NCI-H187 treated with DMSO at 0.1 percent for 48 hours (cell line): Measurements from ENCODE around the gene BAZ2A.
A peak's percentile ranks its signal among the peaks of the same experiment; 100 is the strongest.
"Not testable (repeated sequence)": the region's sequence is repeated elsewhere in the genome, so short reads cannot be mapped to it uniquely, and the experiment has no call there.

ENCODE experiments used
- DNase-seq: peaks from one replicate; lab custom pipeline; 2025; lab: John Stamatoyannopoulos, UW

BAZ2A gene

DNA sequence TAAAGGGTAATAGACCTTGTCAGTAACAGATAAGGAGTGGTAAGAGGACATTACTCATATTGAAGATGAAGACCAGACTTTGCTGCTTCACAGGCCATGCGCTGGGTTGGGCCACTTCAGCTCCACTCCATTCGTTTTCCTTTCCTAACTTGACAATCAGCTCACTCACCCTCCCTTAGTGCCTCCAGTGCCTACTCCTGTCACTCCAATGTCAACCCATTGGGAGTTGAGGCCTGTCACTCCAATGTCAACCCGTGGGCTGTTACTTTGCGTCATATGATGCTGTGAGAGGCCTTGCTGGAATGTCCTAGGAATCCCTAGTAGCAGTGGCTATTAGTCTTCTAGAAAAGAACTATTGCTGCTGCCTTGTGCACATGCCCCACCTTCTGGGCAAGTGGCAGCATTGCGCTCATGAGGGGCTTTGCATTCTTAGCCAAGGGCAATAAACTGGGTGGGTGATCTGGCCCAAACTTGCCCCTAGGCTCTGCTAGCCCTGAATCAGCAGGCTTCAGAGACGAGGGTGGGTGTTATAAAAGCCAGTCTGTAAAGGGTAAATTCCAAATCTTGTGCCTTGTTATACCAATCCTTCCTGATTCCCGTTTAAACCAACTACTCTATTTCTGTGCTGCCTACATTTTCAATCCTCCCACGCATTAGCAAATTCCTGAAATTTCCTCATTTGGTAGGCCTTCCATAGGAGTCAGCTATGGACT, 36.1 kb downstream of the BAZ2A start:
- peak; percentile 22 for DNase-seq

DNA sequence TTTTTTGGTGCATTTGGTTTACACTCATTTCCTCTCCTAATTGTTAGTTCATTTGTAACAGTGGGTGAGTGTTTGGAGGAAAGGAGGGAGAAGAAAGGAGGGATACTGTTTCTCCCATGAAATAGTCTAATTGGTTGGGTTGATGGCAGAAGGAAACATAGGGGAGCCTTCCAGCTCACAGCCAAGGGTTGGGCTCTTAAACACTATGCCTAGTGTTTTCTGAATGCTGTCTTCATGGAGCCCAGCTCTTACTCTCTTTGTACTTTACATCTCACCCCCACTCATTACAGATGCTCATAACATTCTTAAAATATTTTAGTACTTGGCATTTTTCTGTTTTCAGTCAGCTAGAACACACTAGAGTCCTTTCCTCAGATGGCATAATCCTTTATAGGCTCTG, 38.2 kb downstream of the BAZ2A start:
- DNase-seq, result no peak

DNA sequence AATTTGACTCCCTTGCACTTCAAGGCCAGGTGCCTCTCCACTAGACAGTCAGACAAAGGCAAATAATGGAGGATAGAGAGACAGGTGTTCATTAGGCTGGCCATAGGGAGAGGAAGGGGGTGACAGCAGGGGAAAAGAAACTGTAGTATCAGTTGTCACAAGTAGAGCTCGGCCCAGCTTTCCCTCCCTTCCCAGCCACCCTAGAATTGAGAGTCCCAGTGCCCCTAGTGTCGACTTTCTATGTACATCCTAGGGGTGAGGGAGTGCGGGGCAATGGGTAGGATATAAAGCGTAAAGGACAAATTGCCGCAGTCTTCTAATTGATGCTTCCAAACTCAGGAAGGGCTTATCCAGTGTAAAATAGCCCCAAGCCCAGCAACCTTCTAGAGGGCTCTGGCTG, 39.0 kb downstream of the BAZ2A start:
- peak; percentile 97 for DNase-seq

DNA sequence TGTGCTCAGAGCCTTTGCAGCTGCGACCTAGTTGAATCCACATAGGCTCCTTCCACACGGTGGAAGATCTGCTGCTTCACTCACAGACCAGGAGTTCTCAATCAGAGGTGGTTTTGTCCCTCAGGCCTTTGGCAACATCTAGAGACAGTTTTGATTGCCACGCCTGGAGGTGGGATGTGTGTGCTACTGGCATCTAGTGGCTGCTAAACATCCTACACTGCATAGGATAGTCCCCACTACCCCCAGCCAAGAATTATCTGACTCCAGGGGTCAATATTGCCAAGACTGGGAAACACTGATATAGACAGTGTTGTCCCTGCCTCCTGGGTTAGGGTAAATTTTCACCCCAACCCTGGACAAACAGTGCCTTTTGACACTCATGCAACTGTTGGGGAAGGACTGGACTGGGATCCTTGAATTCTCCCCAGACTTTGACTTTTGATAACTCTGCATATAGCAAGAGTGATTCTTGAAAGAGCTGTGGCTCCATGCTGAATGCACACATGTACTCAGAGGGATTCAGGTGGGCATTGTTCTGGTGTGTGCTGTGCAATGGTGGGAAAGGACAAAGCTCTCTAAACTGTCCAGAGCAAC, 39.8 kb downstream of the BAZ2A start:
- DNase-seq, result peak; percentile 6

DNA sequence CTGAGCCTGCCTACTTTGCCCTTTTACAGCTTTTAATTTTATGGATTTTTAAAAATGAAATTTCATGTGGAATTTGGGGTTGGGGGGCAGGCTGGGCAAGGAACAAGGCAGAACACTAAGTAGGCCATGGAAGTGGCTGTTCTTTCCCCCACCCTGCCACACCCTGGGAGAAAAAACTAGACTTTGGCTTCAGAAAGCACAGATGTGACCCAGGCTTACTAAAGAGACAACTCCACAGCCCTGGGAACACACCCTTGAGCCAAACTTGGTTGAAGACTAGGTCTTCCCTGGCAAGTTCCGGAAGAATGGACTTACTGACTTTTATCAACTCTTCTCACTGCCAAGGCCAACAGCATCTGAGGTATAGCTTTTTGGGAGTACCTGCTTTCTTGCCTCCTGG, 40.3 kb downstream of the BAZ2A start:
- no peak for DNase-seq

DNA sequence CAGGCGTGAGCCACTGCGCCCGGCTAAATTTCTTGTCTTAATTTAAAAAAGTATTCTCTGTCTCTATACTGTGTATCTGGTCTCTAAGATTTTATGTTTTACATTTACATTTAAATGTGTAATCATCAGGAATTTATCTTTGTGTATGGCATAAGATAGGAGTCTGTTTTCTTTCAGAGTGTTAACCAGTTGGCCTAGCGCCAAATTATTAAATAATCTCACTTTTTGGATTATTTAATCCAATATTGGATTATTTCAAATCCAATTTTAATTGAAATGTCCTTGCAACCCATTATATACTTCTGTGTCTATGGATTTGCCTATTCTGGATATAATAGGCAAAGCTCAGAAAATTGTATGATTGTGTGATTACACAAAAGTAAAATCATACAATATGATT, 45.0 kb downstream of the BAZ2A start:
- DNase-seq, result no peak

DNA sequence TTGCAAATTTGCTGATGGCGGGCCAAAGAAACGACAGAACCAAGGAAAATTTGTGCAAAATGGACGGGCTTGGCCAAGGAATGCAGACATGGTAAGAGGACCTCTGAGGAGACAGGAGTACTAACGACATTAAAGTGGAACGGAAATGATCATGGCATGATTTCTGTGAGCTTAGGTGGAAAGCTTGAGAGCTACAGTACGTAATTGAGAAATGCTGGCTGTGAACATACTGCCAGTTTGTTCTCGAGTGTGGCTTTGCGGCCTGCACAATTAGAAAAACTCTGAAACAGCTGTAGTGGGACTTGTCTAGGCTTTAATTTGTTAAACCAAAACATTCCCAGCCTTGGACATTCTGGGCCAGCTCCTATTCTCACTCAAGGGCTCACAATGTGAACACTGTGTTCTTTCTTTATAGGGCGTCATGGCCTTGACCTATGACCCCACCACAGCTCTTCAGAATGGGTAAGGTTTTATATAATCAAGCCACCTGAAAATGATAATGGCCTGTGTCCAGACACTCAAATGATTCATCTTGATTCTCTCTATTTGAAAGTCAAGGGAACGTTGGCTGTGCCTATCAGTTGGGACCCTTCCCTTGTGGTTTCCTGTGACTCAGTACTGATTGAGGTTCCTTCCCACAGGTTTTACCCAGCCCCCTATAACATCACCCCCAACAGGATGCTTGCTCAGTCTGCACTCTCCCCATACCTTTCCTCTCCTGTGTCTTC, 48.5 kb downstream of the BAZ2A start:
- DNase-seq, result no peak

DNA sequence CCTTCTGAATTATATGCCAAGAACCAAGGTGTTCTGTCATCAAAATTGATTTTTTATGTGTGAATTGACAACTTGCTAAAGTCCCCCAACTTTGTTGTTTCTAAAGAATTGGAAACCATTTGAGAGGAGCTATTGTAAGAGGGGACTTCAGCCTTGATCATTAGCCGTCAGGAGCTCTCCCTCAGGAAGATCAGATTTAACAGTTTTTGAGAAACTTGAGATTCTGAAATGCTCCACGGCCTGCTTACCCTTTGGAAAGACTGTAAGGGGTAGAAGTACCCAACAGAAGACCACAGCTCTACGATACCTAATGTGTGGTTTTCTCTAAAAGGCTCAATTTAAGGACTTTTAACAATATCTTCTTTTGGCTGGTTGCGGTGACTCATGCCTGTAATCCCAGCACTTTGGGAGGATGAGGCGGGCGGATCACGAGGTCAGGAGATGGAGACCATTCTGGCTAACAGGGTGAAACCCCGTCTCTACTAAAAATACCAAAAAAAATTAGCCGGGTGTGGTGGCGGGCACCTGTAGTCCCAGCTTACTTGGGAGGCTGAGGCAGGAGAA, 51.1 kb downstream of the BAZ2A start:
- no peak for DNase-seq

DNA sequence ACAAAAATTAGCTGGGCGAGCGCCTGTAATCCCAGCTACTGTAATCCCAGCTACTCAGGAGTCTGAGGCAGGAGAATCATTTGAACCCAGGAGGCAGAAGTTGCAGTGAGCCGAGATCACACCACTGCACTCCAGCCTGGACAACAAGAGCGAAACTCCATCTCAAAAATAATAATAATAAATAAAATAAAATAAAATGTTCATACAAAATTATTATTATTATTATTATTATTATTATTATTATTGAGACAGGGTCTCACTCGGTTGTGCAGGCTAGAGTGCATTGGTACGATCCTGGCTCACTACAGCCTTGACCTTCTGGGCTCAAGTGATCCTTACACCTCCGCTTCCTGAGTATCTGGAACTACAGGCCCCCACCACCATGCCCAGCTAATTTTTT, 52.9 kb downstream of the BAZ2A start:
- DNase-seq, result not testable (repeated sequence)

DNA sequence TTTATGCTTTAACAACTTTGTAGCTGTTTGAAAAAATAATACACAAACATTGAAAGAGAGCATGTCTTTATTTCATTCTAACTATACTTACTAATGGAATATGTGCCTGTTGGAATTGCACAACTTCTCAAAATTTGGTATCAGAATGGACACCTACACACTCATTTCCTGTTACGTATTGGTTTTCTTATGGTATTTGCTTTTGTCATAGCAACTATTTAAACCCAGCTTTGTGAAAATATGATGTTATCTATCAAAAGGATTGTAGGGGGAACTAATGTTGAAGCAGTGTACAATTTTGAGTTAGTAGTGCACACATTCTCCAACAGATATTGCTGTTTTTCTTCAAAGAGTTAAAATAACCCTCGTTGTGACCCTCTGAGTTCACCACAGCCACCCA, 55.9 kb downstream of the BAZ2A start:
- no peak for DNase-seq

DNA sequence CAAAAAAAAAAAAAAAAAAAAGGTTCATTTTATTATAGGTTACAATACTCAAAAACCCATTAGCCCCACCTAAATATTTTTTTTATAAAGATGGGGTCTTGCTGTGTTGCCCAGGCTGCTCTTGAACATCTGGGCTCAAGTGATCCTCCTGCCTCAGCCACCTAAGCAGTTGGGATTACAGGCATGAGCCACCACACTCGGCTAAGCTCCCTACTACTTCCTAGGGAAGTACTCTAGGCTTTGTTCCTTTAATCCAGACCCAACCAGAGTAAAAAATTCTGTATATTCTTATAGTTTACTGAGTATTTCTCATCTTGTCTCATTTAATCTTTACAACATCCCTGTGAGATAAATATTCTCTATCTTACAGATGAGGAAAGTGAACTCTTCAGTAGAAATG, 57.8 kb downstream of the BAZ2A start:
- DNase-seq, result no peak

DNA sequence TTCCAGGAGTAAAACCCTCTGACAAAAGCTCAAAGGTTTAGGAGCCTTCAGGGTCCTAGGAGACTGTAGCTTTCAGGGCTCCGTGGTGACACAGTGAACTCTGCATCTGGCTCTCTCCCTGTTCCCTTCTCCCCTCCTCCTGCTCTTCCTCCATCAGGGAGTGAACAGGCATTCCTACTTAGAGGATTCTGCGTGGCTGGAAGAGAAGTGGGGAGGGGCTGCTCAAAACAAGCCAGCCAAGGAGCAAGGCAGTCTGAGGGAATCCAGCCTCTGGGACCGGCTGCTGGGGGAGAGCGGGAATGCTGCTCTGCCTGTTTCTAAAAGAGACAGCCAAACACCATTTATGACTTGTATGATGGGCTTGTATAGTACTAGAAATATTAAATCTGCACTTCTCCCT, 59.0 kb downstream of the BAZ2A start:
- DNase-seq, result no peak

DNA sequence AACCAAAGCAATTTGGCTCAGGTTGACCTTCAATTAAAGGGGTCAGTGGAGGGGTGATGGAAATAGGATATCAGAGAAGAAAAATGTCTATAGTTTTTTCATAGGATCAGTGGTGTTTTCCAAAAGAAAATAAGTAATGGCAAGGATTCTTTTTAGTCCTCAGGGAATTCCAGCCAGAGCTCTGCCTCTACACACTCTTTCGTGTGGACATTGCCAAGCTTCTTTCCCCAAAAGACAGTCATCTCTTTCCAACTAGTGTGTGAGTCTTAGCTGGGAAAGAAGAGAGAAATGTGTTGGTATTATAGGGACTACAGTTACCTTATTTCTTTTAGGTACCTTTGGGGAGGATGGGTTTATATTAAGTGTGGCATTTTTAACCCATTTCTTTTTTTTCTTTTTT, 62.0 kb downstream of the BAZ2A start:
- no peak for DNase-seq

DNA sequence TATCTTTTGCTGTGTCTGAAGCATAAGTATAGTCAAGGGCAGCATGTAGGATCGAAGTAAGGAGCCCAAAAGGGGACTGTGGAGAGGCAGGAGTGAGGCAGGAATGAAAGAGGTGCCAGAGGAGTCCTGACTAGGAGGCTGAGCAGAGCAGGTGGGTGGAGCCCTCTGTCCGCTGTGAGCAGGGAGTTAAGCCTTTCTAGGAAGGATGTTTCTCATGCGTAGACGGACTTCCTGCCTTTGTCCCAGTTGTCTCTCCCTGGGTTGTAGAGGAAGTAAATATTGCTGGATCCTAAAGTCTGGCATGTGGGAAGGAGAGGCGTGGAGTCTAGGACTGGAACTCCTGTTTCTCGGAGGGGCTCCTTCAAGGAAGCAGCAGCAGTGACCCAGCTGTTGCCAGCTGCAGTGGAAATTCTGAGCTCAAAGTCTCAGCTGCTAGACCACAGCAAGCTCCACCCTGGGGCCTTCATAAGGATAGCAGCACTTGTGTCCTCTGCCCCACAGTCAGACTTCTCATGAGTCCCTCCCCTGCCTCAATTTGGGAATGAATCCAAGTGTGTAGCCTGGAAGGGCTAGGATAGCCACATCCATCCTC, 64.5 kb downstream of the BAZ2A start:
- no peak for DNase-seq

DNA sequence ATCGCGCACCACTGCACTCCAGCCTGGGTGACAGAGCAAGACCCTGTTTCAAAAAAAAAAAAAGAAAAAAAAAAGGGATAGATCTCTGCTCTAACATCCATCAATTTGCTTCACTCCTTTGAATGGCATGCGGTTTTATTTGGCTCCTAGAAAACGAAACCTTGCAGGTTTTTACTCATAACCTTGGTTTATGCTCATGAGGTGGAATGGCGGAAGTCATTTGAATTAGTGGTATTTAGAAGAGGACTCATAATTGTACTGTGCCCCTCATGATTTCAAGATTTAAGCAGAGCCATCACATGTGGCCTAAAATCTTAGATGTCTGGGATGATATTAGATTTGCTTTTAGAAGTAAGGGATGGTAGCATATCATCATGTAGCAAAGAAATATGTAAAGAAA, 79.1 kb downstream of the BAZ2A start:
- DNase-seq, result no peak

DNA sequence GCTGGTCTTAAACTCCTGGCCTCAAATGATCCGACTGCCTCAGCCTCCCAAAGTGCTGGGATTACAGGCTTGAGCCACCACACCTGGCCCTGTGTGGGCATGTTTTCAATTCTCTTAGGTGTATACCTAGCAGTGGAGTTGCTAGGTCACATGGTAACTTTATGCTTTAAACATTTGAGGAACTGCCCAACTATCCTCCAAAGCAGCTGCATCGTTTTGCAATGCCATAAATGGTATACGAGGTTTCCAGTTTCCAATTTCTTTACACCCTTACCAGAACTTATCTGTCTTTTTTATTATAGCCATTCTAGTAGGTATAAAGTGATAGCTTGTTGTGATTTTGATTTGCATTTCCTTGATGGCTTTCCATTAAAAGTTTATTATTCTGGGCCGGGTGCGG, 83.4 kb downstream of the BAZ2A start:
- no peak for DNase-seq
